K562 (cell line): ENCODE data around the gene KCNJ9. TPM values are rescaled to one million over a fixed set of nuclear protein-coding genes. Genes with fewer than 3 reads are reported as not detected.

Experiments
- ATAC-seq: fragments of 200-7000 bp; cut with Tn5 transposase; 3 replicates; pipeline ENCODE4 v1.9.1; 2020; ENCODE audit warnings: moderate library complexity
- BruUV-seq: library from RNA; stranded (reverse); fragments of 400-500 nt; replicated peaks from 2 replicates; lab custom pipeline; 2021; lab: Mats Ljungman, UMichigan
- CTCF ChIA-PET: fragments of 300-600 bp; formaldehyde crosslinking; extraction: SDS; loops from one replicate; lab custom pipeline; 2021; ENCODE audit warnings: low intra/inter-chr PET ratio; lab: Yijun Ruan, JAX
- POLR2A ChIA-PET: fragments of 300-600, 350-650 bp; sonication (Branson Sonifier 250); formaldehyde crosslinking; extraction: SDS; loops from one replicate; lab custom pipeline; 2021; ENCODE audit warnings: antibody characterized with exemption, inconsistent platforms; lab: Yijun Ruan, JAX
- DNase-seq, 4 experiments: peaks; one replicate each; pipeline versions ENCODE4 v3.0.0 to v3.0.0-alpha.2; 2011 to 2018; ENCODE audit warnings: low spot score in 3 of 4, mixed read lengths in 3 of 4; ENCODE audit errors: extremely low read depth in 1 of 4
- FAIRE-seq: peaks from 2 replicates; lab custom pipeline; 2011; peaks lifted over from hg19 to GRCh38; lab: Jason Lieb, UNC
- H2AFZ ChIP-seq: 2 replicates; pipeline ENCODE4 v1.6.0; 2011; ENCODE audit warnings: low read depth, low read length, control low read depth, inconsistent platforms
- H3K27ac ChIP-seq: fragments of 200-600 bp; 3 replicates; pipeline ENCODE4 v1.8.0; 2011; ENCODE audit warnings: low read depth, mild to moderate bottlenecking, control low read depth, inconsistent platforms, low read length, moderate library complexity, mixed read lengths; ENCODE audit errors: extremely low read depth
- H3K27me3 ChIP-seq, 2 experiments: fragments of 300-600 bp in 1 of 2; 2 replicates in 1 of 2; 3 replicates in 1 of 2; pipeline versions ENCODE4 v1.6.0 to v1.8.0; 2011; ENCODE audit warnings: inconsistent platforms in 2 of 2, low read length in 2 of 2, mild to moderate bottlenecking in 1 of 2, mixed read lengths in 1 of 2, moderate library complexity in 1 of 2; ENCODE audit not compliant: control insufficient read depth in 2 of 2, insufficient read depth in 2 of 2
- H3K36me3 ChIP-seq: fragments of 300-600 bp; 3 replicates; pipeline ENCODE4 v1.8.0; 2011; ENCODE audit warnings: mild to moderate bottlenecking, low read length, inconsistent platforms; ENCODE audit not compliant: control insufficient read depth, insufficient read depth
- H3K4me1 ChIP-seq, 2 experiments: fragments of 200-600 bp in 1 of 2; replicated peaks in 1 of 2; 2 replicates in 1 of 2; 3 replicates in 1 of 2; pipeline versions ENCODE4 v1.5.1 to v1.8.0; 2011; ENCODE audit warnings: inconsistent platforms in 2 of 2, low read length in 2 of 2, mild to moderate bottlenecking in 1 of 2, mixed read lengths in 1 of 2, moderate library complexity in 1 of 2; ENCODE audit not compliant: control insufficient read depth in 2 of 2, insufficient read depth in 2 of 2
- H3K4me2 ChIP-seq: 2 replicates; pipeline ENCODE4 v1.6.1; 2011; ENCODE audit warnings: low read length, control low read depth, inconsistent platforms, mixed read lengths; ENCODE audit not compliant: insufficient read depth
- H3K4me3 ChIP-seq: fragments of 200-600 bp; sonication (generic), shearing (Covaris generic); 2 replicates; pipeline ENCODE4 v1.5.1; 2016; ENCODE audit warnings: control low read depth, inconsistent platforms
- H3K79me2 ChIP-seq: fragments of 200-600 bp; 3 replicates; pipeline ENCODE4 v1.8.0; 2011; ENCODE audit warnings: low read length, inconsistent platforms; ENCODE audit not compliant: control insufficient read depth, insufficient read depth
- H3K9ac ChIP-seq, 2 experiments: 2 replicates each; pipeline versions ENCODE4 v1.6.0 to v1.6.1; 2011; ENCODE audit warnings: low read depth in 2 of 2, low read length in 2 of 2, control low read depth in 1 of 2, inconsistent platforms in 1 of 2, mild to moderate bottlenecking in 1 of 2, mixed read lengths in 1 of 2; ENCODE audit not compliant: insufficient read depth in 1 of 2
- H3K9me1 ChIP-seq: one replicate; pipeline ENCODE4 v1.6.0; 2011; ENCODE audit warnings: inconsistent platforms, mild to moderate bottlenecking, low read length, moderate library complexity; ENCODE audit not compliant: control insufficient read depth, insufficient read depth
- H3K9me3 ChIP-seq: replicated peaks from 2 replicates; pipeline ENCODE4 v1.5.1; 2011; ENCODE audit warnings: low read depth, low read length, inconsistent platforms; ENCODE audit not compliant: control insufficient read depth, insufficient read depth
- H4K20me1 ChIP-seq: replicated peaks from 2 replicates; pipeline ENCODE4 v1.6.1; 2011; ENCODE audit warnings: low read length, inconsistent platforms, mixed read lengths; ENCODE audit not compliant: control insufficient read depth, insufficient read depth
- CAMTA2 ChIP-seq: fragments of 250-450 bp; sonication (Bioruptor Pico); conservative IDR thresholded peaks from 2 replicates; pipeline ENCODE4 v1.5.1; 2022
- FOXM1 ChIP-seq, 2 experiments: fragments of 450-650 bp in 1 of 2; sonication (generic) in 1 of 2; formaldehyde crosslinking in 1 of 2; IDR thresholded peaks; 2 replicates each; pipeline versions ENCODE4 v1.6.1 to v1.9.0; 2017 to 2022; ENCODE audit warnings: low read depth in 2 of 2, mild to moderate bottlenecking in 2 of 2, missing genetic modification reagents in 1 of 2, moderate library complexity in 1 of 2
- GABPA ChIP-seq: fragments of 200-800 bp; sonication (Bioruptor generic); conservative IDR thresholded peaks from 2 replicates; pipeline ENCODE4 v1.6.1; 2016; ENCODE audit warnings: low read depth, missing genetic modification characterization, missing compliant biosample characterization
- GABPB1 ChIP-seq: sonication (generic); formaldehyde crosslinking; IDR thresholded peaks from 2 replicates; pipeline ENCODE4 v1.8.0; 2022; ENCODE audit warnings: mild to moderate bottlenecking, missing genetic modification reagents
- HDAC3 ChIP-seq: fragments of 450-650 bp; IDR thresholded peaks from 2 replicates; pipeline ENCODE4 v1.6.1; 2018; ENCODE audit warnings: borderline replicate concordance, mild to moderate bottlenecking, moderate library complexity; ENCODE audit not compliant: partially characterized antibody
- HDAC6 ChIP-seq: IDR thresholded peaks from 2 replicates; pipeline ENCODE4 v1.6.1; 2012; ENCODE audit warnings: low read depth, mild to moderate bottlenecking, control low read depth, inconsistent platforms, low read length, moderate library complexity
- HNRNPLL ChIP-seq: fragments of 200-400 bp; formaldehyde crosslinking; IDR thresholded peaks from 2 replicates; pipeline ENCODE4 v1.6.1; 2017; ENCODE audit warnings: low read length, low read depth, mild to moderate bottlenecking; ENCODE audit not compliant: poor library complexity, severe bottlenecking
- LEF1 ChIP-seq: fragments of 450-650 bp; IDR thresholded peaks from 2 replicates; pipeline ENCODE4 v1.6.1; 2016; ENCODE audit warnings: mild to moderate bottlenecking
- MEF2D ChIP-seq: conservative IDR thresholded peaks from 2 replicates; pipeline ENCODE4 v1.6.1; 2016; ENCODE audit warnings: low read depth, missing genetic modification characterization, missing compliant biosample characterization
- PKNOX1 ChIP-seq: fragments of 450-650 bp; IDR thresholded peaks from 2 replicates; pipeline ENCODE4 v1.6.1; 2016
- RAD51 ChIP-seq: fragments of 450-650 bp; IDR thresholded peaks from 2 replicates; pipeline ENCODE4 v1.7.1; 2016; ENCODE audit warnings: low read depth, mild to moderate bottlenecking, borderline replicate concordance
- SIN3B ChIP-seq: fragments of 450-650 bp; IDR thresholded peaks from 2 replicates; pipeline ENCODE4 v1.6.1; 2017; ENCODE audit warnings: low read depth, mild to moderate bottlenecking, moderate library complexity
- SMARCC2 ChIP-seq: fragments of 450-650 bp; IDR thresholded peaks from 2 replicates; pipeline ENCODE4 v1.6.1; 2017; ENCODE audit warnings: antibody characterized with exemption, moderate library complexity, mild to moderate bottlenecking, low read depth
- SPI1 ChIP-seq: IDR thresholded peaks from 2 replicates; pipeline ENCODE4 v1.6.1; 2011; ENCODE audit warnings: low read depth, low read length, control low read depth, borderline replicate concordance
- TBP ChIP-seq: optimal IDR thresholded peaks from 2 replicates; pipeline ENCODE3; 2011; ENCODE audit warnings: low read depth, low read length, improper control_type of control experiment
- ZBTB11 ChIP-seq, 3 experiments: fragments of 200-800 bp in 1 of 3; fragments of 250-450 bp in 1 of 3; fragments of 450-650 bp in 1 of 3; sonication (Bioruptor Pico) in 1 of 3; sonication (Bioruptor generic) in 1 of 3; formaldehyde crosslinking in 1 of 3; IDR thresholded peaks; 2 replicates each; pipeline versions ENCODE4 v1.6.1 to v1.8.0; 2016 to 2022; ENCODE audit warnings: mild to moderate bottlenecking in 2 of 3, missing genetic modification characterization in 2 of 3, missing compliant biosample characterization in 1 of 3, moderate library complexity in 1 of 3
- ZNF24 ChIP-seq: fragments of 450-650 bp; IDR thresholded peaks from 2 replicates; pipeline ENCODE4 v1.6.1; 2016
- WGBS: fragments of 100-300 bp; shearing (Covaris generic); methylation state at CpG from one replicate; pipeline ENCODE4 v1.1.6; 2016; ENCODE audit warnings: low coverage, mixed read lengths; ENCODE audit not compliant: insufficient coverage; ENCODE audit errors: missing lambda C conversion rate; 5-methylcytosine and 5-hydroxymethylcytosine counted together
- in situ Hi-C: fragments of 300-500 bp; cut with MboI; formaldehyde crosslinking; loops from 4 replicates; pipeline ENCODE4 v1.15.0; 2018; ENCODE audit warnings: inconsistent platforms, mixed read lengths
- intact Hi-C: fragments of 100-400 bp; cut with micrococcal nuclease; formaldehyde crosslinking; loops from 2 replicates; pipeline ENCODE4 v1.14.2; 2022
- polyA plus RNA-seq, 8 experiments: library from polyadenylated mRNA; depleted of rRNA in 4 of 8; stranded (reverse) in 5 of 8; unstranded in 3 of 8; fragments of >200 nt; fragmentation: Nextera tagmentation in 2 of 8; fragmentation: Illumina TruSeq in 1 of 8; extraction: Ambion mirVana in 2 of 8; extraction: Trizol in 1 of 8; gene quantifications; 2 replicates each; pipeline versions ENCODE4 v1.2.1 to v1.2.3, GENCODE V29; 2011 to 2014; ENCODE audit warnings: inconsistent platforms in 1 of 8, missing spikeins in 1 of 8
- total RNA-seq, 7 experiments: library from RNA; depleted of rRNA in 6 of 7; stranded (reverse); fragments of >200 nt in 6 of 7; fragmentation: Illumina TruSeq in 2 of 7; extraction: Trizol in 2 of 7; gene quantifications; 2 replicates each; pipeline versions ENCODE4 v1.2.1 to v1.2.3, GENCODE V29; 2011 to 2021; ENCODE audit warnings: low replicate concordance in 1 of 7

The KCNJ9 gene
- total and polyA plus RNA-seq, 9 of the 15 experiments (the other 6 are each of a cell fraction or from before 2014, with no cell fraction given), result not detected

GRCh38 chr1:160032165-160032820 lies 49.0 kb upstream of the KCNJ9 start:
- H3K27me3 ChIP-seq, result peaks cover 0 to 10% of the 10 kb centered on the region in 2 experiments; a peak in 3 of 5 replicates
- peak overlapping the region; percentile 69 to 99 for H3K9ac ChIP-seq
- peak overlapping the region; percentile 83 for H3K4me2 ChIP-seq
- 6% methylated on average over 18 of the region's 18 CpGs for WGBS
- H3K9me1 ChIP-seq, result no peaks in the 10 kb centered on the region
- TSS peak; percentile 77 for BruUV-seq
- H3K4me3 ChIP-seq, result peak overlapping the region; percentile 55
- H2AFZ ChIP-seq, result peak overlapping the region; percentile 97
- no peak overlapping the region; the same call in 2 of the 3 replicates for H3K27ac ChIP-seq
- no peaks in the 10 kb centered on the region for H4K20me1 ChIP-seq
- FAIRE-seq, result no peak
- H3K9me3 ChIP-seq, result no peaks in the 10 kb centered on the region
- no peaks in the 10 kb centered on the region; the same call in 2 of the 3 replicates for H3K36me3 ChIP-seq
- POLR2A ChIA-PET, result interaction anchor here (1.2 to 3.4 kb wide), 5 partner anchors 9 to 103 kb away, joined by 3 to 22 read pairs (median 6); no protein-coding TSS in a partner anchor
- in situ Hi-C loops (no loop called here), intact Hi-C loops (no loop called here)
- peak; percentile 53 for ATAC-seq
- peak; percentile 20 to 46 (median 26) for DNase-seq
- H3K4me1 ChIP-seq, result peaks cover 10 to 15% of the 10 kb centered on the region in 2 experiments
- CTCF ChIA-PET, result no interaction called here
- peaks cover 19% of the 10 kb centered on the region for H3K79me2 ChIP-seq
- TF ChIP-seq GABPB1 (CRISPR knock-in tag) (peak; percentile 74), CAMTA2 (no peak), RAD51 (no peak), HDAC3 (peak; percentile 10), MEF2D (tag) (no peak), HDAC6 (no peak), SPI1 (peak; percentile 79), LEF1 (0 out of 2 replicates have a peak, but pooled peaks have one; percentile 1), GABPA (peak; percentile 84), ZBTB11 (CRISPR knock-in tag; IDR thresholded peaks at IDR 0.05) (peak in 1 of 3 experiments; percentile 3; a peak in 1 of 6 replicates), SMARCC2 (no peak), TBP (peak; percentile 8), ZNF24 (0 out of 2 replicates have a peak, but pooled peaks have one; percentile 8), FOXM1 (IDR thresholded peaks at IDR 0.05; ENCODE audit: low read depth) (0 out of 2 replicates have a peak, but pooled peaks have one; percentile 7), FOXM1 (CRISPR knock-in tag; IDR thresholded peaks at IDR 0.05; ENCODE audit: low read depth) (no peak), SIN3B (no peak), PKNOX1 (no peak), HNRNPLL (peak; percentile 16)
